Keratinocyte (primary cell): Measurements from ENCODE around the gene MMGT1. TPM values are rescaled to one million over a fixed set of nuclear protein-coding genes. Genes with fewer than 3 reads are reported as not detected.
"Not testable (repeated sequence)": the region's sequence is repeated elsewhere in the genome, so short reads cannot be mapped to it uniquely, and the experiment has no call there.

Source experiments
- DNase-seq: peaks from one replicate; pipeline ENCODE4 v3.0.0-alpha.2; 2011; ENCODE audit warnings: low read depth, missing footprints, low spot score
- FAIRE-seq: peaks from 2 replicates; lab custom pipeline; 2011; peaks lifted over from hg19 to GRCh38; lab: Jason Lieb, UNC
- H2AFZ ChIP-seq: 2 replicates; pipeline ENCODE4 v1.6.0; 2012; ENCODE audit warnings: low read length, control low read depth, inconsistent platforms; ENCODE audit not compliant: control insufficient read depth
- H3K27ac ChIP-seq: 2 replicates; pipeline ENCODE4 v1.5.1; 2011; ENCODE audit warnings: low read length; ENCODE audit not compliant: control insufficient read depth, insufficient read depth
- H3K27me3 ChIP-seq: 3 replicates; pipeline ENCODE4 v1.6.0; 2011; ENCODE audit warnings: low read length; ENCODE audit not compliant: control insufficient read depth, insufficient read depth; ENCODE audit errors: extremely low read depth
- H3K36me3 ChIP-seq, 2 experiments: 2 replicates in 1 of 2; 3 replicates in 1 of 2; pipeline ENCODE4 v1.5.1; 2011; ENCODE audit warnings: low read length in 2 of 2, mild to moderate bottlenecking in 1 of 2; ENCODE audit not compliant: control insufficient read depth in 2 of 2, insufficient read depth in 2 of 2; ENCODE audit errors: extremely low read depth in 1 of 2
- H3K4me1 ChIP-seq: 3 replicates; pipeline ENCODE4 v1.5.1; 2011; ENCODE audit warnings: low read length; ENCODE audit not compliant: control insufficient read depth, insufficient read depth; ENCODE audit errors: extremely low read depth
- H3K4me2 ChIP-seq: 3 replicates; pipeline ENCODE4 v1.6.0; 2011; ENCODE audit warnings: low read depth, low read length; ENCODE audit not compliant: control insufficient read depth, insufficient read depth; ENCODE audit errors: extremely low read depth
- H3K4me3 ChIP-seq, 3 experiments: fragments of 200-600 bp in 1 of 3; sonication (generic) in 1 of 3; 2 replicates in 2 of 3; 3 replicates in 1 of 3; pipeline ENCODE4 v1.5.1; 2011 to 2016; ENCODE audit warnings: low read length in 3 of 3, mild to moderate bottlenecking in 3 of 3, control low read depth in 2 of 3, inconsistent platforms in 1 of 3, low read depth in 1 of 3, mixed read lengths in 1 of 3, mixed run types in 1 of 3, moderate library complexity in 1 of 3; ENCODE audit not compliant: control insufficient read depth in 2 of 3, insufficient read depth in 2 of 3; ENCODE audit errors: extremely low read depth in 1 of 3
- H3K79me2 ChIP-seq: 2 replicates; pipeline ENCODE4 v1.6.0; 2012; ENCODE audit warnings: low read length; ENCODE audit not compliant: control insufficient read depth, insufficient read depth
- H3K9ac ChIP-seq: 3 replicates; pipeline ENCODE4 v1.6.0; 2011; ENCODE audit warnings: low read length; ENCODE audit not compliant: control insufficient read depth, insufficient read depth; ENCODE audit errors: extremely low read depth
- H3K9me1 ChIP-seq: 3 replicates; pipeline ENCODE4 v1.6.0; 2011; ENCODE audit warnings: low read length; ENCODE audit not compliant: control insufficient read depth, insufficient read depth; ENCODE audit errors: extremely low read depth
- H3K9me3 ChIP-seq: 2 replicates; pipeline ENCODE4 v1.5.1; 2012; ENCODE audit warnings: low read depth, low read length; ENCODE audit not compliant: control insufficient read depth
- H4K20me1 ChIP-seq: 3 replicates; pipeline ENCODE4 v1.6.0; 2011; ENCODE audit warnings: low read length; ENCODE audit not compliant: control insufficient read depth, insufficient read depth; ENCODE audit errors: extremely low read depth
- CTCF ChIP-seq, 3 experiments: IDR thresholded peaks in 1 of 3; conservative IDR thresholded peaks in 1 of 3; optimal IDR thresholded peaks in 1 of 3; 2 replicates in 2 of 3; 3 replicates in 1 of 3; pipeline versions ENCODE3 to v1.5.1; 2011; ENCODE audit warnings: low read length in 3 of 3, mild to moderate bottlenecking in 3 of 3, moderate library complexity in 2 of 3, control low read depth in 1 of 3, inconsistent platforms in 1 of 3; ENCODE audit not compliant: insufficient read depth in 2 of 3; ENCODE audit errors: extremely low read depth in 1 of 3
- EZH2 ChIP-seq: IDR thresholded peaks from one replicate; pipeline ENCODE4 v1.6.1; 2012; ENCODE audit warnings: inconsistent platforms, mild to moderate bottlenecking, low read length, moderate library complexity
- dilution Hi-C: fragments of 300-500 bp; cut with MboI; formaldehyde crosslinking; loops from one replicate; pipeline ENCODE4 v1.7.0; 2020; ENCODE audit warnings: low sequenced_read_pairs; ENCODE audit not compliant: extremely low pct_ligation_motif_present
- polyA plus RNA-seq, 5 experiments: library from polyadenylated mRNA; depleted of rRNA in 3 of 5; stranded (reverse) in 3 of 5; stranded (forward) in 1 of 5; unstranded in 1 of 5; fragments of >200 nt; gene quantifications; 1 replicate in 1 of 5; 2 replicates in 3 of 5; 3 replicates in 1 of 5; pipeline versions ENCODE4 v1.2.1 to v1.2.3, GENCODE V29; 2011 to 2012; ENCODE audit warnings: missing spikeins in 2 of 5, low read depth in 1 of 5, low replicate concordance in 1 of 5

Gene MMGT1
- polyA plus RNA-seq, 1 donor (not counting 4 experiments of a cell fraction or from before 2014, with no cell fraction given), result 19.8 TPM

GRCh38 chrX:135927897-135928296 lies 45.9 kb downstream of the MMGT1 start:
- TF ChIP-seq CTCF (optimal IDR thresholded peaks at IDR 0.05 in 1 of 3, IDR thresholded peaks at IDR 0.05 in 1 of 3, conservative IDR thresholded peaks at IDR 0.05 in 1 of 3; ENCODE audit: extremely low read depth in 1 of 3, insufficient read depth in 2 of 3, low read length in 3 of 3), result no peak
- no peak for TF ChIP-seq EZH2
- Histone ChIP-seq H3K27me3 (no peaks in the 10 kb centered on the region), H3K4me3 (no peak overlapping the region), H3K4me2 (no peak overlapping the region), H3K36me3 (no peaks in the 10 kb centered on the region), H3K9me3 (no peaks in the 10 kb centered on the region), H3K79me2 (no peaks in the 10 kb centered on the region), H4K20me1 (no peaks in the 10 kb centered on the region), H3K9me1 (no peaks in the 10 kb centered on the region), H2AFZ (no peak overlapping the region), H3K9ac (no peak overlapping the region), H3K27ac (no peak overlapping the region), H3K4me1 (no peaks in the 10 kb centered on the region)
- dilution Hi-C loops, result no loop called here
- FAIRE-seq, result no peak
- DNase-seq, result no peak

- no peaks in the 10 kb centered on the region for H3K9me3 ChIP-seq
- no peaks in the 10 kb centered on the region for H4K20me1 ChIP-seq
- no peaks in the 10 kb centered on the region for H3K4me1 ChIP-seq
- H3K9me1 ChIP-seq, result no peaks in the 10 kb centered on the region
- no peaks in the 10 kb centered on the region for H3K36me3 ChIP-seq
- dilution Hi-C loops, result no loop called here
- H3K4me3 ChIP-seq, result no peak overlapping the region
- TF ChIP-seq CTCF (optimal IDR thresholded peaks at IDR 0.05 in 1 of 3, IDR thresholded peaks at IDR 0.05 in 1 of 3, conservative IDR thresholded peaks at IDR 0.05 in 1 of 3; ENCODE audit: extremely low read depth in 1 of 3, insufficient read depth in 2 of 3, low read length in 3 of 3) (peak; percentile 25 to 64 (median 42)), EZH2 (no peak)
- H3K79me2 ChIP-seq, result no peaks in the 10 kb centered on the region
- no peak for FAIRE-seq
- DNase-seq, result no peak
- no peak overlapping the region for H2AFZ ChIP-seq
- H3K4me2 ChIP-seq, result no peak overlapping the region
- no peak overlapping the region for H3K9ac ChIP-seq
- no peak overlapping the region for H3K27ac ChIP-seq
- H3K27me3 ChIP-seq, result no peaks in the 10 kb centered on the region
Measured at GRCh38 chrX:135923353-135923752, 50.4 kb downstream of the MMGT1 start.

GRCh38 chrX:135920516-135920915 lies 53.3 kb downstream of the MMGT1 start:
- dilution Hi-C loops, H3K4me1 ChIP-seq, FAIRE-seq: not testable (repeated sequence)

More at GRCh38 chrX:135920516-135920915, 53.3 kb downstream of the MMGT1 start:
- not testable (repeated sequence) for H3K4me2 ChIP-seq, H3K27ac ChIP-seq, H3K36me3 ChIP-seq, DNase-seq, H3K9me1 ChIP-seq, H4K20me1 ChIP-seq, H3K79me2 ChIP-seq, H3K9me3 ChIP-seq, H3K9ac ChIP-seq, H2AFZ ChIP-seq, H3K27me3 ChIP-seq, H3K4me3 ChIP-seq
